AG10803 (cell line): Measurements from ENCODE around the gene FXR2.
A peak's percentile ranks its signal among the peaks of the same experiment; 100 is the strongest.

ENCODE experiments used
- DNase-seq: peaks from one replicate; pipeline ENCODE4 v3.0.0; 2010; ENCODE audit warnings: low read depth
- H3K4me3 ChIP-seq: 2 replicates; pipeline ENCODE4 v1.5.1; 2011; ENCODE audit warnings: mild to moderate bottlenecking, low read length, control low read depth
- CTCF ChIP-seq: conservative IDR thresholded peaks from 2 replicates; pipeline ENCODE4 v1.5.1; 2011; ENCODE audit warnings: mild to moderate bottlenecking, low read length, control low read depth, inconsistent platforms

The FXR2 gene

GRCh38 chr17:7593296-7593695 is 21.4 kb downstream of the FXR2 start:
- TF ChIP-seq CTCF = no peak
- no peak overlapping the region for H3K4me3 ChIP-seq
- DNase-seq = no peak

- H3K4me3 ChIP-seq = no peak overlapping the region
- DNase-seq = no peak
- TF ChIP-seq CTCF = no peak
Observed at GRCh38 chr17:7592422-7593021, 22.2 kb downstream of the FXR2 start.

GRCh38 chr17:7591596-7591995 is 23.1 kb downstream of the FXR2 start:
- no peak overlapping the region for H3K4me3 ChIP-seq
- DNase-seq = no peak
- TF ChIP-seq CTCF = no peak

GRCh38 chr17:7590743-7591142 is 24.0 kb downstream of the FXR2 start:
- no peak for TF ChIP-seq CTCF
- peak; percentile 36 for DNase-seq
- no peak overlapping the region for H3K4me3 ChIP-seq

GRCh38 chr17:7589891-7590691 is 24.6 kb downstream of the FXR2 start, which contains the start of gene SOX15:
SOX15 (minus strand) TSS chr17:7590094; CDS start chr17:7589676, 418 bp downstream.
- DNase-seq = no peak
- peak within 1 kb of the TSS; percentile 17; the same call in 1 of the 2 replicates for H3K4me3 ChIP-seq
- TF ChIP-seq CTCF = no peak

GRCh38 chr17:7589204-7589868 is 25.4 kb downstream of the FXR2 start:
- TF ChIP-seq CTCF = peak; percentile 79
- DNase-seq = peak; percentile 83
- H3K4me3 ChIP-seq = peak overlapping the region; percentile 17; the same call in 1 of the 2 replicates
